GM19463 (cell line): Measurements from ENCODE around the gene ZNF280A.
"Not testable (repeated sequence)": the region's sequence is repeated elsewhere in the genome, so short reads cannot be mapped to it uniquely, and the experiment has no call there.

Experiments
- ATAC-seq: cut with Tn5 transposase; IDR thresholded peaks from one replicate; pipeline ENCODE4 v1.9.1; 2021; ENCODE audit warnings: mild to moderate bottlenecking, moderate library complexity; ENCODE audit not compliant: unreplicated experiment

The ZNF280A gene

DNA sequence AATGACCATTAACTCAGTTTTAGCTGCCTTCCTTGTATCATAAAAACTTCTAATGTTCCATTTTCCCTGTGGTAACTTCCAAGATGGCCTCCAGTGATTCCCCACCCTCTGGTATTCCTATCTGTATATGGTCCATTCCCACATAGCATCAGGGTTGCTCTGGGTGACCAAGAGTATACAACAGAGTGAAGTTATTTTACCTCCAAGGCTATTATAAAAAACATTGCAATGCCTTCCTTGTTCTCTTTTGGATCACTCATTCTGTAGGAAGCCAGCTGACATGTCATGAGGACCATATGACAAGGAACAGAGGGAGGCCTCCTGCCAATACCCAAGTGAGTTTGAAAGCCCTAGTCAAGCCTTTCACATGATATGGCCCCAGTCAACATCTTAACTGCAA lies 41.6 kb downstream of the ZNF280A start:
- ATAC-seq = no peak

DNA sequence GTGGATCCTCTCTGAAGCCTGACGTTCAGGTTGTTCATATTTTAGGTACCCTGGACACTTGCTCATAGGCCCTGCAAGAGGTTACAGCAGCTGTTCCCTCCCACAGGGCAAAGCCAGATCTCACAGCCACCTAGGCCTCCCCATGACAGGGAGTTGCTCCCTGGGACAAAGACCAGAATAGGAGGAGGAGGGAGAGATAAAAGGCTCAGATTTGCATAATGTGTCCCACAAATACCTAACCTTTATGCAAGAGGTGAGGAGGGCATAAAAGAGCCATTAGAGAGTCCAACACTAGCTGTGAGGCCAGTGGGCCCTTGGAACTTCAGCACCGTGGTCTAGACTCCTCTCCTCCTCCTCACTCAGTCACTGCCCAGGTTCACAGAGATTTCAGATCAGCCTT lies 45.3 kb downstream of the ZNF280A start:
- ATAC-seq = no peak

DNA sequence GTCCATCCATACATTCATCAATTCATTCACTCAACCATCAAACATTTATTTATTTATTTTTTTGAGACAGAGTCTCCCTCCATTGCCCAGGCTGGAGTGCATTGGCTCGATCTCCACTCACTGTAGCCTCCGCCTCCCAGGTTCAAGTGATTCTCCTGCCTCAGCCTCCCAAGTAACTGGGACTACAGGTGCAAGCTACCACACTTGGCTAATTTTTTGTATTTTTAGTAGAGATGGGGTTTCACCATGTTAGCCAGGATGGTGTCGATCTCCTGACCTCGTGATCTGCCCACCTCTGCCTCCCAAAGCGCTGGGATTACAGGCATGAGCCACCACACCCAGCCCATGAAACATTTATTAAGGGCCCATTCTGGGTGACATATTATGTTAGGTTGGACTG lies 49.0 kb downstream of the ZNF280A start:
- ATAC-seq = not testable (repeated sequence)

DNA sequence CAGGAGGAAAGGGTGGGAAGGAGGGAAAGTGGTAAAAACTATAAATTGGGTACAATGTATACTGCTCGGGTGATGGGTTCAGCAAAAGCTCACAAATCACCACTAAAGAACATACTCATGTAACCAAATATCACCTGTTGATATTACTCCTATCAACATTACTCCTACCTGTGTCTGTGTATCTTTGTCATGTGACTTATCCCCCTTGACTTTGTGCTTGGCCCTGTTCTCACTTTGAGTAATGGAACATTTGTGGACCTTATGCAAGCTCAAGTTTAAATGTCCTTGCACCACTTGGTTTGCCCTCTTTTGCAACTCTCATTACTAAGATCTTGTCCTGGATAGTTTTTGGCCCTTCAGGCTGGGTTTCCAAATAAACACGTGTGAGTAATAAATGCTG lies 50.5 kb downstream of the ZNF280A start:
- ATAC-seq = no peak

DNA sequence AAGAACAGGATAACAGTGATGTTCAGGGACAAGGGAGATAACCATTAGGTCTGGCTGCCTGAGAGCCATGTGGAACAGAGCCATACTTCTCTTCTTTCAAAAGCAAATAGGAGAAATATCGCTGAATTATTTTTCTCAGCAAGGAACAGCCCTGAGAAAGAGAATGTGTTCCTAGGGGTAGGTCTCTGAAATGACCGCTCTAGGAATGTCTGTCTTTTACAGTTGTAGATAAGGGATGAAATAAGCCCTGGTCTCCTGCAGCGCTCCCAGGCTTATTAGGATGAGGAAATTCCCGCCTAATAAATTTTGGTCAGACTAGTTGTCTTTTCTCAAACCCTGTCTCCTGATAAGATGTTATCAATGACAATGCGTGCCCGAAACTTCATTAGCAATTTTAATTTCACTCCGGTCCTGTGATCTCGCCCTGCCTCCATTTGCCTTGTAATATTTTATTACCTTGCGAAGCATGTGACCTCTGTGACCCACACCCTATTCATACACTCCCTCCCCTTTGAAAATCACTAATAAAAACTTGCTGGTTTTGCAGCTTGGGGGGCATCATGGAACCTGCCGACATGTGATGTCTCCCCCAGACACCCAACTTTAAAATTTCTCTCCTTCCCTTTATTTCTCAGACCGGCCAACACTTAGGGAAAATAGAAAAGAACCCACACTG lies 51.1 kb downstream of the ZNF280A start:
- ATAC-seq = not testable (repeated sequence)

DNA sequence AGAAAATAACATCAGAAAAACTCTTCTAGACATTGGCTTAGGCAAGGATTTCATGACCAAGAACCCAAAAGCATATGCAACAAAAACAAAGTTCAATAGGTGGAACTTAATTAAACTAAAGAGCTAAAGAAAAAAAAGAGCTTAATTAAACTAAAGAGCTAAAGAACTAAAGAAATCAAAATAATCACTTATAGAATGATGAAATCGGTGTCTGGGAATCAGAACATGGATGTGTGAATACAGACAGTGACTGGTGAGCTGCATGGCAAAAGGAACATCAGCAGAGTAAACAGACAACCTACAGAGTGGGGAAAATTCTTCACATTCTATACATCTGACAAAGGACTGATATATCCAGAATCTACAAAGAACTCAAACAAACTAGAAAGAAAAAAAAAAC lies 53.0 kb downstream of the ZNF280A start:
- no peak for ATAC-seq

DNA sequence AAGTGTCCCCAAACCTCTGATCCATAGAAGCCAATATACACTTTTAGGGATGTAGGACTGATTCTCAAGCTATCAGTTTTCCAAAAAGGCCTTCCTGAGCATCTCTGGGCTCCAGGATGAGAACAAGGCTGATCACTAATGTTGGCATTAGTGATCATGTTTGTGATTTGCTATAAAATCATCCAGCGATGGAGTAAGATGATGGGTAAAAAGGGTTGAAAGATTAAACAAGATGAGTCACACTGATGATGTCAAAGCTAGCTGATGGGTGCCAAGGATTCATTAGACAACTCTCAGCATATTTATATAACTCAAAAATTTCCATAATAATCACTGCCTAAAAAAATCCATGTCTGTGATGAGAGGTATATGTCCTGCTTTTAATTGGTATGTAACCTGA lies 54.3 kb downstream of the ZNF280A start:
- ATAC-seq = no peak

DNA sequence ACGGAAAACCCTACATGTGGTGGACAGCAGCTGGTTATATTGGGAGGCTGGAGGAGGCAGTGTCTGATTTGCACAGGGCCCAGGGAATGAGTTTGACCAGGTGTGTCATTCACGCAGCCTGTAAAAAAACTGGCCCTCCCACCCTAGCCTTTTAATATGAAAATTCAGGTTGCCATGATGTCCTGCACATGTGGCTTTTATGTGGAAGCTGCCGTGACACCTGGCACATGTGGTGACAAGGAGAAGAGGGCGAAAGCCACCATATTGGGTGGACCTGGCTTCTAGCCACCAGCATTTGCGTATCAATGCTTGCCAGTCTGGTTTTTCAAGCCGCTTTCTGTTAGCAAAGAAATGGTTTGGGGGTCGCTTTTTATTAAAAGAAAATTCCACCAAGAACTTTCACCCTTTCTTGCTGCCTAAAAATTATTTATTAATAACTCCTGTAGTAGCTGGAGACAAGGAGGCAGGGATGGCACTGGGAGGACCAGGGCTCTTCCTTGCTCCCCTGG lies 54.9 kb downstream of the ZNF280A start:
- no peak for ATAC-seq

DNA sequence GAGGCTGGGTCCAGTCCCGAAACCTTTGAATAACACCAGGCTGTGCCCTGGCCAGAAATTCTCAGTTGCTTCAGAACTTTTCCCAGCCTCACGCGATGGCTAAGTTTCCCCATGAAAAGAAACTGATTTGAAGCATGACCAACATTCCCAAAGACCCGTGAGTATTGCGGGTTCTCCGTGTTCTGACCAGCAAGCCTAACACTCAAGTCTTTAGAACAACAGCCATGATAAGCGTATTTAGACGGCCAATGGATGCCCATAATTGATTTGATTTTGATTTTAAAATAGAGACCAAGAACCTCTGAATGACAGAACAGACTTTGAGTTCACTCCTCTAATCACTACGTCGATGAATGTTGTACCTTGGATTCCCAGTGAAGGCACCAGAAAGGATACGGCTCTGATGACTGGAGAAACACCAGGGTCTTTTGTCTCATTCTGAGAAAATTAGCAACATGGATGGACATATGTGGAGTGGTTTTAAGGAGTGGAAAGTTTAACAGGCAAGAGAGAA lies 55.5 kb downstream of the ZNF280A start:
- ATAC-seq = no peak

DNA sequence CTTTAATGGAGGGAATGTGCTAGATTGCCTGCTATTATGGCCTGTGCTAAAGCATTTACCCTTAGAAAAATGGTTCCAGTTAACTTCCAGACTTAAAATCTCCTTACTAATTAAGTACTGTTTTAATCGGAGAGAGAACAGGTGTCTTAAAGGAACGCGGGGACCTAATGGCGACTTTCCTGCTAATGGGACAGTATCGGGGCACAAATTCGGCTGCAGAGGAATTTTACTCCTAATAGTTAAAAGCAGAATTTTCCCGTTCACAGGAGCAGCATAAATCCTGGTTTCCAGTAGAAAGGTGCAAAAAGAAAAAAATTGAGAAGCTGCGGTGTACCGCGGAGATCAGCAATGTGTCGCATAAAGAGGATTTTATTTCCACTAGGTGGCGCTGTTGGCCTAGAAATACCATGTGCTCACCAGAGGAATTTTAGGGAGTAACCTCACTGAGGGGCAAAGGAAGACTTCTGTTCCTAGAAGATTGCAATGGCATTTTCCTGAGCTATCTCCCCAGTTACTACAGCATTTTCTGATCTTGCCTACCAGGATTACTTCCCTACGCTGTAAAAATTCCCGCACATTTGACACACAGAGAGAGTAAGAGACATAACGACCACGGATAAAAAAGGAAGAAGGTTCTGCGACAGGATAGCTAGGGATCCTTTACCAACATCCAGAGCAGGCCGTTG lies 56.1 kb downstream of the ZNF280A start:
- ATAC-seq = no peak
